GM12878 (cell line): Measurements from ENCODE around the gene TMEM212. TPM values are rescaled to one million over a fixed set of nuclear protein-coding genes. Genes with fewer than 3 reads are reported as not detected.
A peak's percentile ranks its signal among the peaks of the same experiment; 100 is the strongest.

ENCODE experiments used
- ATAC-seq: fragments of 200-7000 bp; cut with Tn5 transposase; 3 replicates; pipeline ENCODE4 v1.9.1; 2020; ENCODE audit warnings: mild to moderate bottlenecking, moderate library complexity
- BruUV-seq: library from RNA; stranded (reverse); fragments of 400-500 nt; replicated peaks from 2 replicates; lab custom pipeline; 2021; lab: Mats Ljungman, UMichigan
- CTCF ChIA-PET: fragments of 300-600 bp; sonication (Branson Sonifier 250); formaldehyde crosslinking; extraction: SDS; loops from one replicate; lab custom pipeline; 2021; ENCODE audit warnings: inconsistent platforms; lab: Yijun Ruan, JAX
- POLR2A ChIA-PET: fragments of 350-600 bp; formaldehyde crosslinking; extraction: SDS; loops from one replicate; lab custom pipeline; 2021; ENCODE audit warnings: inconsistent platforms; lab: Charles Lee
- RAD21 ChIA-PET: fragments of 300-600 bp; sonication (Branson Sonifier 250); formaldehyde crosslinking; loops from one replicate; lab custom pipeline; 2023; ENCODE audit warnings: antibody characterized with exemption; ENCODE audit not compliant: unreplicated experiment; lab: Charles Lee
- SMC1A ChIA-PET: fragments of 300-600 bp; sonication (Branson Sonifier 250); formaldehyde crosslinking; loops from one replicate; lab custom pipeline; 2023; ENCODE audit not compliant: unreplicated experiment, uncharacterized antibody; lab: Charles Lee
- DNase-seq: peaks from one replicate; pipeline ENCODE4 v3.0.0-alpha.2; 2011; ENCODE audit warnings: low read depth, low spot score
- FAIRE-seq: peaks from 3 replicates; lab custom pipeline; 2011; peaks lifted over from hg19 to GRCh38; lab: Jason Lieb, UNC
- H2AFZ ChIP-seq: 2 replicates; pipeline ENCODE4 v1.6.0; 2011; ENCODE audit warnings: low read depth, low read length, control low read depth; ENCODE audit not compliant: control insufficient read depth
- H3K27ac ChIP-seq: 2 replicates; pipeline ENCODE4 v1.5.1; 2011; ENCODE audit warnings: control low read depth; ENCODE audit not compliant: control insufficient read depth, insufficient read depth
- H3K27me3 ChIP-seq, 2 experiments: replicated peaks in 1 of 2; 2 replicates each; pipeline versions ENCODE4 v1.6.0 to v1.6.1; 2011; ENCODE audit warnings: low read length in 1 of 2; ENCODE audit not compliant: control insufficient read depth in 2 of 2, insufficient read depth in 2 of 2
- H3K36me3 ChIP-seq, 2 experiments: 2 replicates each; pipeline ENCODE4 v1.5.1; 2011; ENCODE audit warnings: low read length in 1 of 2; ENCODE audit not compliant: control insufficient read depth in 2 of 2, insufficient read depth in 2 of 2
- H3K4me1 ChIP-seq: 2 replicates; pipeline ENCODE4 v1.6.1; 2011; ENCODE audit warnings: mild to moderate bottlenecking, low read length, moderate library complexity, mixed read lengths; ENCODE audit not compliant: control insufficient read depth, insufficient read depth
- H3K4me2 ChIP-seq: 2 replicates; pipeline ENCODE4 v1.6.0; 2011; ENCODE audit warnings: control low read depth; ENCODE audit not compliant: control insufficient read depth, insufficient read depth
- H3K4me3 ChIP-seq: fragments of 200-600 bp; sonication (generic); 2 replicates; pipeline ENCODE4 v1.5.1; 2016
- H3K79me2 ChIP-seq: 2 replicates; pipeline ENCODE4 v1.6.0; 2011; ENCODE audit warnings: low read length; ENCODE audit not compliant: control insufficient read depth, insufficient read depth
- H3K9ac ChIP-seq: 2 replicates; pipeline ENCODE4 v1.8.0; 2011; ENCODE audit warnings: low read length, control low read depth, mixed read lengths; ENCODE audit not compliant: control insufficient read depth, insufficient read depth
- H3K9me3 ChIP-seq: replicated peaks from 3 replicates; pipeline ENCODE4 v1.5.1; 2011; ENCODE audit warnings: mild to moderate bottlenecking, low read length; ENCODE audit not compliant: control insufficient read depth, insufficient read depth
- H4K20me1 ChIP-seq: 2 replicates; pipeline ENCODE4 v1.6.0; 2011; ENCODE audit not compliant: control insufficient read depth, insufficient read depth
- IRF5 ChIP-seq: fragments of 450-650 bp; IDR thresholded peaks from 2 replicates; pipeline ENCODE4 v1.6.1; 2017; ENCODE audit warnings: borderline replicate concordance
- SMARCA5 ChIP-seq: fragments of 450-650 bp; IDR thresholded peaks from 2 replicates; pipeline ENCODE4 v1.6.1; 2017; ENCODE audit warnings: mild to moderate bottlenecking
- ZNF217 ChIP-seq: fragments of 450-650 bp; IDR thresholded peaks from 2 replicates; pipeline ENCODE4 v1.6.1; 2017; ENCODE audit warnings: antibody characterized with exemption, mild to moderate bottlenecking
- ZNF687 ChIP-seq: fragments of 450-650 bp; IDR thresholded peaks from 2 replicates; pipeline ENCODE4 v1.6.1; 2017; ENCODE audit warnings: mild to moderate bottlenecking, moderate library complexity
- WGBS: methylation state at CpG from one replicate; pipeline ENCODE4 v1.1.6; 2016; ENCODE audit warnings: low lambda C conversion rate; ENCODE audit not compliant: insufficient replicate concordance, insufficient coverage; ENCODE audit errors: missing lambda C conversion rate; 5-methylcytosine and 5-hydroxymethylcytosine counted together
- in situ Hi-C: fragments of 300-500 bp; cut with MboI; formaldehyde crosslinking; loops from 9 replicates; pipeline ENCODE4 v1.14.3; 2018; ENCODE audit warnings: mixed read lengths
- intact Hi-C: fragments of 100-400 bp; cut with micrococcal nuclease; formaldehyde crosslinking; loops from one replicate; pipeline ENCODE4 v1.14.2; 2022; ENCODE audit not compliant: unreplicated experiment
- polyA plus RNA-seq, 11 experiments: library from polyadenylated mRNA; depleted of rRNA in 4 of 11; unstranded in 6 of 11; stranded (reverse) in 5 of 11; fragments of >200 nt; fragmentation: Nextera tagmentation in 4 of 11; fragmentation: Illumina TruSeq in 1 of 11; extraction: Ambion mirVana in 4 of 11; extraction: Trizol in 1 of 11; gene quantifications; 1 replicate in 1 of 11; 2 replicates in 10 of 11; pipeline versions ENCODE4 v1.2.1 to v1.2.3, GENCODE V29; 2011 to 2016; ENCODE audit warnings: inconsistent platforms in 2 of 11, missing spikeins in 2 of 11, low read depth in 1 of 11
- total RNA-seq, 4 experiments: library from RNA; depleted of rRNA in 3 of 4; stranded (reverse); fragments of >200 nt in 3 of 4; fragmentation: Illumina TruSeq in 1 of 4; extraction: Trizol in 1 of 4; gene quantifications; 2 replicates each; pipeline versions ENCODE4 v1.2.1 to v1.2.3, GENCODE V29; 2013 to 2021

The TMEM212 gene
- total and polyA plus RNA-seq, 10 of the 15 experiments (the other 5 are each of a cell fraction or from before 2014, with no cell fraction given) = not detected

GRCh38 chr3:171805687-171806086 lies 37.5 kb upstream of the TMEM212 start:
- in situ Hi-C loops = no loop called here

More at GRCh38 chr3:171805687-171806086, 37.5 kb upstream of the TMEM212 start:
- DNase-seq (no peak), ATAC-seq (no peak), FAIRE-seq (no peak)
- WGBS = 3% methylated on average over 3 of the region's 3 CpGs
- Histone ChIP-seq H3K79me2 (peaks cover 11% of the 10 kb centered on the region), H4K20me1 (no peaks in the 10 kb centered on the region), H3K9me3 (no peaks in the 10 kb centered on the region), H3K36me3 (no peaks in the 10 kb centered on the region), H3K27ac (no peak overlapping the region), H3K4me2 (no peak overlapping the region), H3K27me3 (no peaks in the 10 kb centered on the region), H3K9ac (no peak overlapping the region), H3K4me1 (peaks cover 8% of the 10 kb centered on the region; the same call in 1 of the 2 replicates), H3K4me3 (no peak overlapping the region), H2AFZ (no peak overlapping the region)
- SMC1A ChIA-PET = interaction anchor here (0.7 to 7.3 kb wide), 12 partner anchors 10 to 296 kb away, joined by 3 to 151 read pairs (median 12); no protein-coding TSS in a partner anchor
- CTCF ChIA-PET = interaction anchor here (0.7 to 6.9 kb wide), 7 partner anchors 9 to 30 kb away, joined by 3 to 76 read pairs (median 5); no protein-coding TSS in a partner anchor
- TF ChIP-seq ZNF687 (0 out of 2 replicates have a peak, but pooled peaks have one; percentile 16), SMARCA5 (peak; percentile 63; the same call in 1 of the 2 replicates), IRF5 (no peak), ZNF217 (peak; percentile 61)
- RAD21 ChIA-PET = interaction anchor here (1.0 to 8.5 kb wide), 8 partner anchors 9 to 33 kb away, joined by 5 to 117 read pairs (median 22); no protein-coding TSS in a partner anchor
- intact Hi-C loops = loop anchor here (5.0 to 10.0 kb wide), 3 partner anchors 341 to 1448 kb away; partner anchors contain the start of genes SKIL and TNIK
- POLR2A ChIA-PET = interaction anchor here (1.3 to 7.2 kb wide), 7 partner anchors 9 to 24 kb away, joined by 3 to 53 read pairs (median 12); no protein-coding TSS in a partner anchor
- no TSS peak for BruUV-seq
